OCI-LY3 (cell line): ENCODE data around the gene FGF7.

Experiments used
- CTCF ChIP-seq: fragments of 200-600, 300-600 bp; sonication (generic); IDR thresholded peaks from 2 replicates; pipeline ENCODE4 v1.5.1; 2014; ENCODE audit warnings: antibody characterized with exemption, low read length, low read depth
- EZH2phosphoT487 ChIP-seq: fragments of 200-600 bp; shearing (Covaris generic); IDR thresholded peaks from 2 replicates; pipeline ENCODE4 v1.6.1; 2018; ENCODE audit warnings: antibody characterized with exemption, mixed run types, low read depth

GRCh38 chr15:49501586-49501985 lies 78.5 kb downstream of the FGF7 start:
- TF ChIP-seq EZH2phosphoT487 (no peak), CTCF (no peak)
